HG03196 (cell line): ENCODE data around the gene MRPS2.
"Not testable (repeated sequence)": the region's sequence is repeated elsewhere in the genome, so short reads cannot be mapped to it uniquely, and the experiment has no call there.

Experiments used
- ATAC-seq: cut with Tn5 transposase; IDR thresholded peaks from one replicate; pipeline ENCODE4 v1.9.1; 2021; ENCODE audit not compliant: unreplicated experiment

The MRPS2 gene

GRCh38 chr9:135500525-135501260, at the start of gene MRPS2:
Gene MRPS2, plus strand, starts transcription at chr9:135500682. Its CDS starts 29 bp downstream, at chr9:135500711.
- ATAC-seq: peak; percentile 83

DNA sequence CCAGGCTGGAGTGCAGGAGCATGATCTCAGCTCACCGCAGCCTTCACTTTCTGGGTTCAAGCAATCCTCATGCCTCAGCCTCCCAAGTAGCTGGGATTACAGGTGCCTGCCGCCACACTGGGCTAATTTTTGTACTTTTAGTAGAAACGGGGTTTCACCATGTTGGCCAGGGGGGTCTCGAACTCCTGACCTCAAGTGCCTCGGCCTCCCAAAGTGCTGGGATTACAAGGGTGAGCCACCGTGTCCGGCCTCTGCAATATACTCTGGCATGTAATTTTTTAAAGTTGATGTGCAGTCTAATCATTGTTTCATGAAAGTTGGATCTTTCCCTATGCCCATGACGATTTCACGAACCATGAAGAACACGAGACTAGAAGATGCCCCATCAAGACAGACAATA, 49.5 kb upstream of the MRPS2 start:
- no peak for ATAC-seq

- not testable (repeated sequence) for ATAC-seq
These were observed 48.6 kb upstream of the MRPS2 start for GRCh38 chr9:135451909-135452308.

DNA sequence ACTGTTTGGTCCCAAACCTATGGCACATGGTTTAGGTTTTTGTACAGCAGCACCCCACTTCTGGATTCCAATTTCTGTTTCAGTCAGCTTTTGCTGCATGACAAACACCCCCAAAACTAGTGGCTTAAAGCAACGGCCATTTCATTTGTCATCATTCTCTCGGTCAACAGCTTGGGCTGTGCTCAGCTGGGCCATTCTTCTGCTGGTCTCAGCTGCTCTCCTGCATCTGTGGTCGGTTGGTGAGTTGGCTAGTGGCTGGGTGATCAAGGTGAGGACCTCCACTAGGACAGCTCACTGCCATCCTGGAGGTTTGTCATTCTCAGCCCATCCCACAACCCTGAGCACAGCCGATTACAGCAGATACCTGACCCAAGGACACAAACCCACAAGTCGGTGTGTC, 45.7 kb upstream of the MRPS2 start:
- ATAC-seq: no peak

- no peak for ATAC-seq
These were observed 45.0 kb upstream of the MRPS2 start for GRCh38 chr9:135455401-135456030.

DNA sequence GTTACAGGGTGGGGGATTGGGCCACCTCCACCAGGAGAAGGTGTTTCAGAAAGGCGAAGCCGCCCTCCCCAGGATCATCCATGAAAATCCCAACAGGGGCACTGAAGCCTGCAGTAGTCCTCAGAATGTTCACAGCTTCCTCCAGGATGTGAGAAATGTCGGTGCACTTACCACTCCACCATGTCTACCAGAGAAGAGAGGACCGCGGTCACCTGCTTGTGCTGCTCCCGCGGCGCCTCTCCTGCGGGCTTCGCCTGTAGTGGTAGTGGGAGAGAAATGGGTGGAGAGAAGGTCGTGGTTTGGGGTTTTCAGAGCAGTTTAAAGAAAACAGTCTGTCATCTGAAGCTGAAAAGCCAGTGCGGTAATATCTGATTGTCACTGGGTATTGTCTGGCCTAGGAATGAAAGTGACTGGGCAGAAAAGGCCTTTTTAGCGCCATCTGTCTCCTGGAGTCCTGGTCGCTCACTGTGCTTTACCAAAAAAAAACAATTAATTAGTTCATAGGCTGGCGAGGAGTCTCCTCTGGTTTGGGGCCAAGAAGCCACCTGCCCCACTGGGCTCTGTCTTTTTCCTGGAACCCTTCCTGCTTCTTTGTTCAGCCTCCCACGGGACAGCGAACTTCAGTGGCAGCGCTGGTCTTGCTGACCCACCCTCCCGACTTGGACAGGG, 43.9 kb upstream of the MRPS2 start:
- ATAC-seq: no peak

GRCh38 chr9:135458478-135458877, 42.0 kb upstream of the MRPS2 start:
- not testable (repeated sequence) for ATAC-seq

DNA sequence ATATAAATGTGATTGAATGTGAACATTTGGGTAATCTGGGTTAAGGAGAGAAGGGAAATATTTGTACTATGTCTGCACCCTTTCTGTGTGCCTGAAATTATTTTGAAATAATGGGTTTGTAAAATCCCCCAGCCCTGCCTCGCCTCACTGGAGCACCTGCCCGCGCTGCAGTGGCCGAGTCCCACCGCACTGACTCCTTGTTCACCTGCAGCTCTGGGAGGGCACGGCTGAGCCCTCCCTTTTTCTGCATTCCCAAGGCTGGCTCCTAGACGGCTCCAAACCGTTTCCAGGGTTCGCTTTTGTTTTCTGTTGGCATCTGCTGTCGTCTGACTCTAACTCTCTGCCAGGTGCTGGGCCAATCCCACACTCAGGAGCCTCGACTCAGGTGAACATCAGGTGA, 38.5 kb upstream of the MRPS2 start:
- ATAC-seq: no peak

DNA sequence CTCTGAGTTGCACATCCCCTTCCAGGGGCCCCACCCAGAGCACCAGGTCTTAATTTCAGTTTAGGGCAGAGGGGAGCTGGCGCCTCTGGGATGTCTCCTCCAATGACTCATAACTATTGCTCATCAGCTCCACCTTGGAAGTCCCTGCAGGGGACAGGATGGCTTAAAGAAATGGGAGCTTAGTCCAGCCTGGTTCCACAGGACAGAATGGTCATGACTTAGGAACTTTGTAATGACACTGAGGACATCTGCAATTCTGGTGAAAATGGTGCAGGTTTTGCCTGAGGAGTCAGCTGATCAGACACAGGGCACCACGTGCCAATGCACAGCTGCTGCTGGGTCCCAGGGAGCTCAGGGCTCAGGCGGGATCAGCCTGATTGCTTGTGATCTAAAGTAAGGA, 37.3 kb upstream of the MRPS2 start:
- ATAC-seq: no peak

- no peak for ATAC-seq
These were observed 36.3 kb upstream of the MRPS2 start for GRCh38 chr9:135464181-135464580.

- ATAC-seq: no peak
These were observed 31.5 kb upstream of the MRPS2 start for GRCh38 chr9:135468854-135469521.

- no peak for ATAC-seq
These were observed 28.5 kb upstream of the MRPS2 start for GRCh38 chr9:135471791-135472640.

DNA sequence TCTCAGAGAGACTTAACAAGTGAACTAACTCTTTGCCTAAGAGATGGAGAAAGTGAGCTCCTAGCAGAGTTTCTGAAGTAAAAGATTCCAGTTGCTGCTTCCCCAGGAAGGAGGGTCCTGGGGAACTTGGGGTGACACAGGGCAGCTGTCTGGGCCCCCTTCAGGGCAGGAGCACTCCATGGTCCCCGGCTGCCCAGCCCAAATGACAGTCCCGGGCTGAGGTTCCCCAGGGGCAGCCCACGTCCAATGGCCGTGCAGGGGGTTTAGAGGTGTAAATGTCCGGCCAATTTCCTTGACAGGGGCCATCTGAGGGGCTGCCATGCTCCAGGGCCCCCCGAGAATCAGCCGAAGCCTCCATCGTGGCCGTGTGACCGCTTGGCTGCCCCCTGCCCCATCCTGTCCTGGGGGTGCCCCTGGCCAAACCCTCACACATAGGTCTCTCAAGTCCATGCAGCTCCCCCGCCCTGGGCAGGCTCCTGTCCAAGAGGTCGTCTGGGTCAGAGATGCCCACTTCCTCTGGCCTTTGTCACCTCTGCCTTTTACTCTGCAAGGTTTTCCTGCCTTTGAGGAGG, 26.4 kb upstream of the MRPS2 start:
- ATAC-seq: no peak

DNA sequence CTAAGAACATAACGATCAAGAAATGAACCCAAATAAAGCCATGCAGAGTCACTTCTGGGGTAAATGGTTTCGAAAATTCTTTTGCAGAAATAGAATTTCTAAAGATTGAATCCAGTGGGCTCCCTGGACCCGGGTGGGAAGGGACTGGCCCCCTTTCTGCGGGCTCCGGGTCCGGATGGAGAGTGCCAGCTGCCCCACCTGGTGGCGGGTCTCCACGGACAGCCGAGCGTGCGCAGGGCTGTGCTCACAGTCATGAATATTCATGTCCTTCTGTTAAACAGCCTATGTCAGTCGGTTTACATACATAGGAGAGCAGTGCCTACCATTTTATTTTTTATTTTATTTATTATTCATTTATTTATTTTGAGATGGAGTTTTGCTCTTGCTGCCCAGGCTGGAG, 25.6 kb upstream of the MRPS2 start:
- no peak for ATAC-seq

- ATAC-seq: no peak
These were observed 23.7 kb upstream of the MRPS2 start for GRCh38 chr9:135476561-135477355.

DNA sequence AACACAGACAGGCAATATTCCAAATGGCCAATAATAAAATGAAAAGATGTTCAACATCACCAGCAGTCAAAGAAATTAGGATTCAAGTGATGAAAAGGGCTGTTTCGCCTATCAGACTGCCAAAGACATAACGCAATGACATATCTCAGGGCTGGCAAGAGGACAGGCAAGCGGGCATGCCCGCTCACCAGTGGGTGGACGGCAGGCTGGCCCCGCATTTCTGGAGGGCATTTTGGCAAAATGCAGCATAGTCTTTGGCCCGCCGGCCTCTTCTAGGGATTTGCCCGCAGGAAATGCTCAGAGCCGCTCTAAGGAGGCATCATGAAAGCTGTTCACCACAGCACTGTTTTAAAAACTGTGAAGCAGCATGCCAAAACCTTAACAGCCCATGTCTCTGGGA, 22.3 kb upstream of the MRPS2 start:
- no peak for ATAC-seq

DNA sequence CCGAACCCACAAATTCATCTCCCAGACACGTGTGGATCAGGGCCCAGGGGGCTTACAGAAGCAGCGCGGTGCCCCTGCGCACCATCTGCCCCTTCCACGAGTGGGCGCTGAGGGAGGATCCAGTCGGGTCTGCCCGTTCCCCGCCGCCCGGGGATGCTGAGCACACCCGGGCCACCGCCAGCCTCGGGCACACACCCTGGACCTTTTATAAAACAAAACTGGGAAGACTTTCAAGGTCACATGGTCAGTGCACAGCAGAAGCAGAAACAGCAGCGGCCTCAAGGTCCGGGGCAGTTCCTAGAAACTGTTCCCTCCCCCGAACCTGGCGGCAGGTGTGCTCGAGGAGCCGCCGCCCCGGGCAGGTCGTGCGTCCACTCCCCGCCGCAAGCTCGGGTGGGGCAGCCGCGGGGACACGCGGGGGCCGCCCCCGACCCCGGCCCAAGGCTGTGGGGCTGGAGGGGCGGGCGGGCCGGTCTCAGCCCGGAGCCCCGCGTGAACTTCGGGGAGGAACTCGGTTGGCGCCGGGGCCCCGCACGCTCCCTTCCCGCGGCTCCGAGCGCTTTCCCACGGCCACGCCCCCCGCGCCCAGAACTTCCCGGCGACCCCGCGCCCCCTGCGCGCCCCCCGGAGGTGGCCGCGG, 21.5 kb upstream of the MRPS2 start:
- no peak for ATAC-seq

DNA sequence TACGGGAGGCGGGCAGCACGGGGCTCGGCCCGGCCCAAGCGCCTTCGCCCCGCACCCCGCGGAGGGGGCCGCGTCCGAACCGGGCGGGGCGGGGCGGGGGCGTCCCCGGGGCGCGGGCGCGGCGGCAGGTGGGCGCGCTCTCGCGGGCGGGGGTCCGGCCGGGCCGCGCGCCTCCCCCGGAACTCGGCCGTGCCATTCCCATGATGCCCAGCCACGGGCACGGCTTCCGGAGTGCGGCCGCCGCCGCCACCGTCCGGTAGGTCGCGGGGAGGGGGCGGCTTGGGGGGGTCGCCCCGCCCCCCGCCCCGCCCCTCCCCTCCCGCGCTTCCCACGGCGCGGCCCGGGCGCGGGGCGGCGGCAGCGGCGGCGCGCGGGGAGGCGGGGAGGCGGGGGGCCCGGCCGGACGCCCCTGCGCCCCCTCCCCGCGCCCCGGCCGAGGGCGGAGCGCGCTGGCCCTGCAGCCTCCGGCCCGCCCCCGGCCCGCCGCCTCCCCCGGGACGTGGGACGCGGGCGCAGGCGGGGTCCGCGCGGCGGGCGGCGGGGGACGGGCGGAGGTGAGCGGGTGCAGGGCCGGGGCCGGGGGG, 20.9 kb upstream of the MRPS2 start, which contains the start of gene PPP1R26:
TSS of gene PPP1R26 (plus strand) at position 314 of the 584 bp plus-strand sequence. CDS start 4,729 bp downstream, outside the sequence.
- no peak for ATAC-seq
